ENCODE data around the gene EFCAB14. TPM values are rescaled to one million over a fixed set of nuclear protein-coding genes. Genes with fewer than 3 reads are reported as not detected.

EFCAB14 gene
- total RNA-seq, 1 experiment from 2014 or later, result 86.8 TPM

DNA sequence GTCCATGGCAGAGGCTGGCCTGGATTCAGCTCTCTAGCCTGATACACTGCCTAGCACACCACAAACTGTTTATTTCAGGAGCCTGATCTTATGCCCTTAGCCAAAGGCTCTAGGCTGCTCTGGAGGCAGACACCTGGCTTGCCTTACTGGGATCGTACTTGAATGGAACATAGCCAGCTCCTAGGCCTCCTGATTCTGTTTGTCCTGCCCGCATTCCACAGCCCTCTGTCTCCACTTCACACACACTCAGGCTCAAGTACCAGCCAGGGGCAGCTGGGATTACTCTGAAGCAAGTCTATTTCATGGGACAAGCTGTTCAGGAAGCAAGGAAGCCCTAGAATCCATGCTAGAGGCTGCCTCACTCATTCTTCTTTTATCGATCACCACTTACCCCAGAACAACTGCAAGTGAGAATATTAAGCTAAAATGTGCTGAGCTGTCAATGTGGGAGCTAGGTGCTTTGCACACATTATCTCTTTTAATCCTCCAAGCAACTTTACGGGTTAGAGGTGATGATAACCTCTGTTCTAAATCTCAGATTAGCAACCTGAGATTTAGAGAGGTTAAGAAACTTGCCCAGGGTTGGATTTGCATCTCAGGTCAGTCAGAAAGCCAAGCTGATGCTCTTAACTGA is 48.9 kb upstream of the EFCAB14 start:
- Histone ChIP-seq H3K4me1 (ENCODE audit: control insufficient read depth, insufficient read depth, low read length) (no peaks in the 10 kb centered on the region), H3K4me3 (ENCODE audit: low read depth in 2 of 2, low read length in 2 of 2) (no peak overlapping the region), H3K36me3 (ENCODE audit: control insufficient read depth, insufficient read depth, low read length) (no peaks in the 10 kb centered on the region), H3K27me3 (ENCODE audit: control insufficient read depth, insufficient read depth, low read length) (no peaks in the 10 kb centered on the region; the same call in 1 of the 2 replicates), H3K27ac (ENCODE audit: low read length) (no peak overlapping the region), H3K9me3 (ENCODE audit: control insufficient read depth, insufficient read depth, low read depth, low read length) (no peaks in the 10 kb centered on the region)
- no TSS peak for BruUV-seq (replicated peaks)
- no peak for DNase-seq (ENCODE audit: low read depth, low spot score)
- intact Hi-C loops (cut with micrococcal nuclease; ENCODE audit: unreplicated experiment) (no loop called here), in situ Hi-C loops (cut with HindIII; ENCODE audit: low pct_unique_long_range_greater_than_20kb, low sequenced_read_pairs) (no loop called here)
- ATAC-seq, result no peak
- TF ChIP-seq SIN3A (IDR thresholded peaks at IDR 0.05; ENCODE audit: borderline replicate concordance, insufficient read depth, low read depth, low read length), result no peak
- TF ChIP-seq POLR2AphosphoS5 (IDR thresholded peaks at IDR 0.05; ENCODE audit: low read depth, low read length), result no peak
- ChIA-PET CTCF (no interaction called here), POLR2A (no interaction called here)

GRCh38 chr1:46764402-46764801 is 45.5 kb upstream of the EFCAB14 start:
- Histone ChIP-seq H3K4me1 (ENCODE audit: control insufficient read depth, insufficient read depth, low read length) (no peaks in the 10 kb centered on the region), H3K4me3 (ENCODE audit: low read depth in 2 of 2, low read length in 2 of 2) (no peak overlapping the region), H3K36me3 (ENCODE audit: control insufficient read depth, insufficient read depth, low read length) (no peaks in the 10 kb centered on the region), H3K9me3 (ENCODE audit: control insufficient read depth, insufficient read depth, low read depth, low read length) (no peaks in the 10 kb centered on the region), H3K27ac (ENCODE audit: low read length) (no peak overlapping the region), H3K27me3 (ENCODE audit: control insufficient read depth, insufficient read depth, low read length) (peaks cover 9% of the 10 kb centered on the region; the same call in 1 of the 2 replicates)
- DNase-seq (ENCODE audit: low read depth, low spot score) (no peak), ATAC-seq (no peak)
- TF ChIP-seq SIN3A (IDR thresholded peaks at IDR 0.05; ENCODE audit: borderline replicate concordance, insufficient read depth, low read depth, low read length) (no peak), TCF7L2 (IDR thresholded peaks at IDR 0.05; ENCODE audit: low read depth, low read length) (no peak), REST (IDR thresholded peaks at IDR 0.05; ENCODE audit: insufficient read depth in 1 of 2, low read depth in 2 of 2, low read length in 1 of 2) (no peak), POLR2AphosphoS5 (IDR thresholded peaks at IDR 0.05; ENCODE audit: low read depth, low read length) (no peak)
- TF ChIP-seq, protein P1, sequence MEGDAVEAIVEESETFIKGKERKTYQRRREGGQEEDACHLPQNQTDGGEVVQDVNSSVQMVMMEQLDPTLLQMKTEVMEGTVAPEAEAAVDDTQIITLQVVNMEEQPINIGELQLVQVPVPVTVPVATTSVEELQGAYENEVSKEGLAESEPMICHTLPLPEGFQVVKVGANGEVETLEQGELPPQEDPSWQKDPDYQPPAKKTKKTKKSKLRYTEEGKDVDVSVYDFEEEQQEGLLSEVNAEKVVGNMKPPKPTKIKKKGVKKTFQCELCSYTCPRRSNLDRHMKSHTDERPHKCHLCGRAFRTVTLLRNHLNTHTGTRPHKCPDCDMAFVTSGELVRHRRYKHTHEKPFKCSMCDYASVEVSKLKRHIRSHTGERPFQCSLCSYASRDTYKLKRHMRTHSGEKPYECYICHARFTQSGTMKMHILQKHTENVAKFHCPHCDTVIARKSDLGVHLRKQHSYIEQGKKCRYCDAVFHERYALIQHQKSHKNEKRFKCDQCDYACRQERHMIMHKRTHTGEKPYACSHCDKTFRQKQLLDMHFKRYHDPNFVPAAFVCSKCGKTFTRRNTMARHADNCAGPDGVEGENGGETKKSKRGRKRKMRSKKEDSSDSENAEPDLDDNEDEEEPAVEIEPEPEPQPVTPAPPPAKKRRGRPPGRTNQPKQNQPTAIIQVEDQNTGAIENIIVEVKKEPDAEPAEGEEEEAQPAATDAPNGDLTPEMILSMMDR (IDR thresholded peaks at IDR 0.05), result no peak
- ChIA-PET CTCF (no interaction called here), POLR2A (no interaction called here)
- intact Hi-C loops (cut with micrococcal nuclease; ENCODE audit: unreplicated experiment) (no loop called here), in situ Hi-C loops (cut with HindIII; ENCODE audit: low pct_unique_long_range_greater_than_20kb, low sequenced_read_pairs) (no loop called here)
- BruUV-seq (replicated peaks), result no TSS peak

- in situ Hi-C loops (cut with HindIII; ENCODE audit: low pct_unique_long_range_greater_than_20kb, low sequenced_read_pairs), result no loop called here
- no peak overlapping the region for H3K4me3 ChIP-seq (ENCODE audit: low read depth in 2 of 2, low read length in 2 of 2)
Measured at GRCh38 chr1:46761740-46762139, 42.8 kb upstream of the EFCAB14 start.

More at GRCh38 chr1:46761740-46762139, 42.8 kb upstream of the EFCAB14 start:
- ChIA-PET CTCF (no interaction called here), POLR2A (no interaction called here)
- TF ChIP-seq POLR2AphosphoS5 (IDR thresholded peaks at IDR 0.05; ENCODE audit: low read depth, low read length) (no peak), REST (IDR thresholded peaks at IDR 0.05; ENCODE audit: insufficient read depth in 1 of 2, low read depth in 2 of 2, low read length in 1 of 2) (no peak)
- no peak overlapping the region for H3K27ac ChIP-seq (ENCODE audit: low read length)
- intact Hi-C loops (cut with micrococcal nuclease; ENCODE audit: unreplicated experiment), result no loop called here
- H3K4me1 ChIP-seq (ENCODE audit: control insufficient read depth, insufficient read depth, low read length), result no peaks in the 10 kb centered on the region
- H3K9me3 ChIP-seq (ENCODE audit: control insufficient read depth, insufficient read depth, low read depth, low read length), result no peaks in the 10 kb centered on the region
- DNase-seq (ENCODE audit: low read depth, low spot score) (no peak), ATAC-seq (no peak)
- BruUV-seq (replicated peaks), result no TSS peak
- H3K27me3 ChIP-seq (ENCODE audit: control insufficient read depth, insufficient read depth, low read length), result peaks cover 9% of the 10 kb centered on the region
- no peaks in the 10 kb centered on the region for H3K36me3 ChIP-seq (ENCODE audit: control insufficient read depth, insufficient read depth, low read length)

Measured in Panc1 (cell line).